ENCODE data around the gene RNF10.
"Not testable (repeated sequence)": the region's sequence is repeated elsewhere in the genome, so short reads cannot be mapped to it uniquely, and the experiment has no call there.

Gene RNF10

GRCh38 chr12:120528861-120529525, 5.2 kb upstream of the RNF10 start, which contains the start of gene COQ5:
TSS of gene COQ5 (minus strand) at chr12:120529158. CDS start at chr12:120529141, 17 bp downstream.
- peak; percentile 62 to 78 for DNase-seq (ENCODE audit: low read depth in 1 of 2, low spot score in 1 of 2)

- no peak for DNase-seq (ENCODE audit: low read depth in 1 of 2, low spot score in 1 of 2)
These were observed 4.3 kb upstream of the RNF10 start for GRCh38 chr12:120529641-120530417.

DNA sequence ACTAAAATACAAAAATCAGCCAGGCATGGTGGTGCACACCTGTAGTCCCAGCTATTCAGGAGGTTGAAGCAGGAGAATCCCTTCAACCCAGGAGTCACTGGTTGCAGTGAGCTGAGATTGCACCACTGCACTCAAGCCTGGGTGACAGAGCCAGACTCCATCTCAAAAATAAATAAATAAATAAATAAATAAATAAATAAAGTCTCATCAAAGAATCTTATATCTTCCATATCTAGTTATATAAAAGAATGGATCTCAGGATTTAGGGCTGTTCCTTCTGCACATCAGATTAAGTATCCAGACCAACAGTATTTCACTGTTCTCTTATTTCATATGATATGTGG, 3.8 kb upstream of the RNF10 start:
- not testable (repeated sequence) for DNase-seq (ENCODE audit: low read depth in 1 of 2, low spot score in 1 of 2)

GRCh38 chr12:120532701-120533238, 1.4 kb upstream of the RNF10 start:
- DNase-seq (ENCODE audit: low read depth in 1 of 2, low spot score in 1 of 2): no peak

DNA sequence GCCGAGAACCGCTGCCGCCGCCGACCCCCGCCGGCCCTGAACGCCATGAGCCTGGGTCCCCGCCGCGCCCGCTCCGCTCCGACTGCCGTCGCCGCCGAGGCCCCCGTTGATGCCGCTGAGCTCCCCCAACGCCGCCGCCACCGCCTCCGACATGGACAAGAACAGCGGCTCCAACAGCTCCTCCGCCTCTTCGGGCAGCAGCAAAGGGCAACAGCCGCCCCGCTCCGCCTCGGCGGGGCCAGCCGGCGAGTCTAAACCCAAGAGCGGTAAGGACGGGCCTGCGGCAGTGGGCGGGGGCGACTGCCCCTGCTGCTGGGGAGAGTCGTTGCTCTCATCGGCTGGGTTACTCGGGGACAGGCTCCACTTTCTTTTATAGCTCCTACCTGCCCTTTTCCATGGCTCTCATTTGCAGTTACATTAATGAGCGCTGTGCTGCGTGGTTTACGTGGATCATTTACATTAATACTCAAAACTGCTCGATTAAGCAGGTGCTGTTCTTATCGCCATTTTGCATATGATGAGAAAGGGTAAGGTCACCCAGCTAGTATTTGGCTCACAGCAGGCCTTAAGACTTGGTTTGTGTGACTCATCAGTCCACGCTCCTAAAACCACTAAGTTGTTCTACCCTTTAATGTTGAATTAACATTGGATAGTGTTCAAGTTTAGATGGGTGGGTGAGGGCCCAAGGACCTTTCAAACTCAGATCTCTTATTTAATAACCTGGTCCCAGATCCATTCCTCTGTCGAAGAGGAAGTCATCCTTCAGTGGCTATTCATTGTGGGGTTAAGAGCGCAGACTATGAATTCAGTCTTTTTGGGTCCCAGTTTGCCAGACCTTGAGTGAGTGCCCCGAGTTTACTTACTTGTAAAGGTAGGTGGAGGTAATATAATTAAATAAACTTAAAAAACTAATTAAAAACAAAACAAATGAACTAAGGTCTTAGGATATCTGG, 823 bp downstream of the RNF10 start:
- peak; percentile 16 to 41 for DNase-seq (ENCODE audit: low read depth in 1 of 2, low spot score in 1 of 2)

DNA sequence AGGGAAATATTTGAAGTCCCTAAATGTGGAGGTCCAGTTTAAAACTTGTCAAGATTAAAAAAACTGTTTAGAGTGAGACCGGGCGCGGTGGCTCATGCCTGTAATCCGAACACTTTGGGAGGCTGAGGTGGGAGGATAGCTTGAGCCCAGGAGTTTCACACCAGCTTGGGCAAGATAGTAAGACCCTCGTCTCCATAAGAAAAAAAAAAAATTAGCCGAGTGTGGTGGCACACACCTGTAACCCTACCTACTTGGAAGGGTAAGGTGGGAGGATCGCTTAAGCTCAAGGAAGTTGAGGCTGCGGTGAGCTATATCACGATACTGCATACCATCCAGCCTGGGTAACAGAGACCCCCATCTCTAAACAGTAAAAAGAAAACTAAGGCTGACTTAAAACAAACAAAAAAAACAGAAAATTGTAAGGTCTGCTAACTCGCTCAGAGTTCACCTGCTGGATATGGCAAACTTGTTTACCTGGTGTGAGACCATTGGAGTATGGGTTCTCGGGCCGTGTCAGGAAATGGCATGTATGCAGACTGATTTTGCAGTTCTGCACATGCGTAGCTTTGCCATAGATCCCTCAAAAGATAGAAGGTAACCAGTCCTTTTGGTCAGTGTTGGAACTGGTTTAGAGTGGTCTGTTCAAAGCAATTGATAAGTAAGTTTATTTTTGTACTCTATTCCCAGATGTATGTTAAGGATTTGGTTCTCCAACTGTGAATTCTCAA, 2.1 kb downstream of the RNF10 start:
- peak in 1 of 2 donors; percentile 6 for DNase-seq (ENCODE audit: low read depth in 1 of 2, low spot score in 1 of 2)

GRCh38 chr12:120537856-120538220, 3.7 kb downstream of the RNF10 start:
- DNase-seq (ENCODE audit: low read depth in 1 of 2, low spot score in 1 of 2): no peak

DNA sequence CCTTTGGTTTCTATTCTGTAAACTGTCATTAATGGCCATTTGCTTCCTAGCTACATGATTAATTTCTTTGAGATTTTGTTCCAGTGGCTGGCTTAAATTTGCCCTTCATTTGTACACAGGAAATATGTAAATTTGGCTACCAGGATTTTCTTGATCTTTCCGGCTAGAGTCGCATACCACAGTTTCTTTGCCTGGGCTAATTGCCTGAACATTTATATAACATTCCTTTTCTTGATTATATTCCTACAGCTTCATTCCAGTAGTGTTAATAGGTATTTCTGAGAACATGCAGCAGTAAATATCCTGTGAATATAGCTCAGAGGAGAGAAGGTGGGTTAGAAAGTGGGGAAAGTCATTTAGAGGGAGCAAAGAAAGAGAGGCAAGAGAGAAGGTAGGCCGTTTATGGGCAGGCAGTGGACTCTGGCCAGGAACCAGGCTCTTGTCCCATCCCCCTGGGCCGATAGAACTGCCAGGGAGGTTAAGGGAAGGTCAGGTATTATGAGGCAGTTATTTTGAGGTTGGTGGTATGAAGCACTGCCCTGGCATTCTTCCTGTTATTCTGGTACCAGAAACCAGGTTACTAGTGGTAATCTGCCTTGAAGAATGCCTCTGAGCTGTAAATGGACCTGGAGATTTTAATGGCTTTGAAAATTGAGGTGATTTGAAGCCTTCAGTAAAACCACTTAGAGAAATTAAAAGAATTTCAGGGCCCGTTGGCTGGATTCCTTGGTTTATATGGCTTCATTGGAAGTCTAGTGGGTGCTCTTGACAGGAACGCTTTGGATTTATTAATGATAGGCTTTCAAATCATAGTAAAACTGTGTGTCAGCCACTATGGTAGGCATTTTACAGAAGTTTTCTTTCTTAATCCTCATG, 4.4 kb downstream of the RNF10 start:
- DNase-seq (ENCODE audit: low read depth in 1 of 2, low spot score in 1 of 2): no peak

GRCh38 chr12:120539303-120539702, 5.1 kb downstream of the RNF10 start:
- no peak for DNase-seq (ENCODE audit: low read depth in 1 of 2, low spot score in 1 of 2)

DNA sequence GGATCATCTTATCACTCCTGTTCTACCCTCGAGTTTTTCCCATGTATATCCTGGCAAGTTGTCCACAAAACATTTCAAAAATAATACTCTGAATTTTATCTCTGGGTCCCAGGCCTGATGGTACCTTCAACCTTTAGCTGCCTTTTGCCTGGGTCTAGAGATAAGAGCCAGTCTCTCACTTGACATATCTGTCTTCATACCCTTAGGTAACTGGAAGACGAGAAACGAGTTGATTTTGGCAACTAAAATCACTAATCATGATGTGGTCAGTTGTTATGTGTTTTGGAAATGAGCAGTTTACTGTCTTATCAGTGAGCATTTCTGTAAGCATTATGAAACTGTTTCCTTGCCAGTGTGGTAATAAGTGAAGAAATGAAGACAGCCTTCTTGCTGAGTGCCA, 6.3 kb downstream of the RNF10 start:
- DNase-seq (ENCODE audit: low read depth in 1 of 2, low spot score in 1 of 2): no peak

GRCh38 chr12:120542166-120542565, 8.0 kb downstream of the RNF10 start:
- no peak for DNase-seq (ENCODE audit: low read depth in 1 of 2, low spot score in 1 of 2)

DNA sequence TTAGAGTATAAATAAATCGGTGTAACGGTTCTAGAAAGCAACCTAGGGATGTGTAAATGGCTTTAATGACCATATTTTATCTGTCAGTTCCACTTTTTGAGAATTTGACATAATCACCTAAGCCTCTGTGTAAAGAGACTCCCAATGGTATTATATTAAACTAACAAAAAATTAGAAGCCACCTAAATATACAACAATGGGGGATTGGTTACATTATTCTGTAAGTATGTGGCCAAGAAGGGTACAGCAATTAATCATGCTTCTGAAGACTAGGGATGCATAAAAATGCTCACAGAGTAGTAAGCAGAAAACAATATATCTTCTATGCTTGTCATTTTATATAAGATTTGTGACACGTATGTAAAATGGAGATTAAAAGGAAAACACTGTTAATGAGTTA, 10.5 kb downstream of the RNF10 start:
- no peak for DNase-seq (ENCODE audit: low read depth in 1 of 2, low spot score in 1 of 2)

GRCh38 chr12:120546050-120546386, 11.9 kb downstream of the RNF10 start:
- no peak for DNase-seq (ENCODE audit: low read depth in 1 of 2, low spot score in 1 of 2)

GRCh38 chr12:120554678-120555077, 20.5 kb downstream of the RNF10 start:
- no peak for DNase-seq (ENCODE audit: low read depth in 1 of 2, low spot score in 1 of 2)

GRCh38 chr12:120557589-120557988, 23.4 kb downstream of the RNF10 start:
- DNase-seq (ENCODE audit: low read depth in 1 of 2, low spot score in 1 of 2): no peak

DNA sequence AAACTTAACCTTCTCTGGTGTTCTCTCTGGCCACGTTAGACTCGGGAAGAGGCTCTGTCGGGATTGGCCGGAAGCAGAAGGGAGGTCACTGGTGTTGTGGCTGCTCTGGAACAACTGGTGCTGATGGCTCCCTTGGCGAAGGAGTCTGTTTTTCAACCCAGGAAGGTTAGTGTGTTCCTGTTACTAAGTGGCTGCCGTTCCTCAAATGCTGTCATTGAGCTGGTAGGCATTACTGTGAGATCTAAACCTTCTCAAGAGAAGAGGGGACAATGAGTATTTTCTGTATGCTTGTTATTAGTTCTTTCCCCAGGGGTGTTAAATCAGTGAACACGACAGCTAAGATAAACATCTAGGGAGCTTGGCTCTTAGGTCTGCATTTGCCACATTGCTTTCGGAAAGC, 28.8 kb downstream of the RNF10 start:
- DNase-seq (ENCODE audit: low read depth in 1 of 2, low spot score in 1 of 2): no peak

DNA sequence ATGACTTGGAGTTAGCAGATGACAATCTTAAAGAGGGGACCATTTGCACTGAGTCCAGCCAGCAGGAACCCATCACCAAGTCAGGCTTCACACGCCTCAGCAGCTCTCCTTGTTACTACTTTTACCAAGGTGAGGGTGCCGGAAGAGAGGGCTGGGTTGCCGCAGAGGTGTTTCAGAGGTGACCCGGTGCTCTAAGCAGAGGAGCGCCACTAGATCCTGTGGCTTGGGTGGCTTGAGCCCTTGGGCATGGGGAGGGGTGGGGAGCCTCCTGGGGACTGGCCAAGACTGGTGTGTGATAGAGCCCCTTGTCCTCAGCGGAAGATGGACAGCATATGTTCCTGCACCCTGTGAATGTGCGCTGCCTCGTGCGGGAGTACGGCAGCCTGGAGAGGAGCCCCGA, 29.3 kb downstream of the RNF10 start:
- no peak for DNase-seq (ENCODE audit: low read depth in 1 of 2, low spot score in 1 of 2)

DNA sequence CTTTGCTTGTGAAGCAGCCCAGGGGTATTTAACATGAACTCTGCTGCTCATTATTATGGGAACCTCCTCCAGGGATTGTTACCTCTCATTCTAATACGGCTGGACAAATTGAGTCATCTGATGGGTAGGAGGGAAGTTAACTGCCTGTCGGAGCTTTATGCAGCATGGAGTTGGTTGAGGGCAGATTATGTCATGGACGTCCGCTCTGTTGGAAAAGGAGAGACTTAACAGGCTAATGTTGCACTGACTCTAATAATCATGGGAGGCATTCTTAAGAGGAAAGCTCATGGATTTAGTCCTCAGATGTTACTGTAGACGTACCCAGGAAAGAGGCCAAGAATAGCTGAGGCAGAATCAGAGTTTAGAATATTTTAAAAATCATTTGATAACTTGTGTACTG, 37.1 kb downstream of the RNF10 start:
- DNase-seq (ENCODE audit: low read depth in 1 of 2, low spot score in 1 of 2): no peak

DNA sequence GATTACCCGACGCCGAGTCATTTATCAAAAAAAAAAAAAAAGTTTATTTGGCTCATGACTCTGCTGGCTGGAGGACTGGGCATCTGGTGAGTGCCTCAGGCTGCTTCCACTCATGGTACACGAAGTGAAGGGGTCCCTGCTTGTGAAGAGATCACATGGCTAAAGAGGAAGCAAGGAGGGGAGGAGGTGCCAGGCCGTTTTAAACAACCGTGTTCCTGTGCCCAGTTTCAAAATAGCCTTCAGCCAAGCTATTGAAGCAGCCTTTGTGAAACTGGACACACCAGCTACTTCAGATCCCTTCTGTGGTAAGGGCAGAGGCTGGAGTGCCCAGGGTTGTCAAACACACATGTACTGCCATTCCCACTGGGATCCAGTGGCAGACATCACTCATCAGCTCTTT, 39.4 kb downstream of the RNF10 start:
- no peak for DNase-seq (ENCODE audit: low read depth in 1 of 2, low spot score in 1 of 2)

- DNase-seq (ENCODE audit: low read depth in 1 of 2, low spot score in 1 of 2): no peak
These were observed 40.0 kb downstream of the RNF10 start for GRCh38 chr12:120574106-120574505.

All from stimulated activated CD4-positive, alpha-beta T cell treated with anti-CD3 and anti-CD28 coated beads, Interleukin-15, amount 100 ng/mL, for 1 hour (primary cell).